Liver (tissue), 9 donors: ENCODE data around the gene CARD14. TPM values are rescaled to one million over a fixed set of nuclear protein-coding genes. Genes with fewer than 3 reads are reported as not detected.

Source experiments
- DNase-seq: peaks from one replicate; pipeline ENCODE4 v3.0.0-alpha.2; 2017; ENCODE audit warnings: low spot score
- H3K27ac ChIP-seq, 2 donors: one replicate each; pipeline ENCODE4 v1.7.0; 2013; ENCODE audit warnings: inconsistent platforms in 2 of 2, low read length in 2 of 2, control low read depth in 1 of 2, low read depth in 1 of 2, mild to moderate bottlenecking in 1 of 2
- H3K27me3 ChIP-seq, 4 donors: one replicate each; pipeline versions ENCODE4 v1.6.1 to v1.7.0; 2013; ENCODE audit warnings: low read length in 3 of 4, inconsistent platforms in 1 of 4, mild to moderate bottlenecking in 1 of 4, moderate library complexity in 1 of 4; ENCODE audit not compliant: control insufficient read depth in 4 of 4, insufficient read depth in 4 of 4
- H3K36me3 ChIP-seq, 4 donors: one replicate each; pipeline versions ENCODE4 v1.6.1 to v1.7.0; 2013; ENCODE audit warnings: low read length in 3 of 4, mild to moderate bottlenecking in 3 of 4, low read depth in 1 of 4, moderate library complexity in 1 of 4; ENCODE audit not compliant: control insufficient read depth in 4 of 4, insufficient read depth in 3 of 4
- H3K4me1 ChIP-seq, 4 donors: one replicate each; pipeline versions ENCODE4 v1.6.1 to v1.7.0; 2013; ENCODE audit warnings: low read length in 3 of 4, mild to moderate bottlenecking in 3 of 4, moderate library complexity in 1 of 4; ENCODE audit not compliant: control insufficient read depth in 4 of 4, insufficient read depth in 4 of 4
- H3K4me3 ChIP-seq, 3 donors: one replicate each; pipeline versions ENCODE4 v1.6.1 to v1.7.0; 2013; ENCODE audit warnings: low read length in 3 of 3, control low read depth in 1 of 3, low read depth in 1 of 3, mild to moderate bottlenecking in 1 of 3
- H3K9ac ChIP-seq, 2 donors: one replicate each; pipeline ENCODE4 v1.7.0; 2013; ENCODE audit warnings: low read length in 2 of 2, mild to moderate bottlenecking in 2 of 2, moderate library complexity in 2 of 2, control low read depth in 1 of 2, low read depth in 1 of 2
- H3K9me3 ChIP-seq, 4 donors: one replicate each; pipeline versions ENCODE4 v1.6.1 to v1.7.0; 2013; ENCODE audit warnings: low read length in 3 of 4; ENCODE audit not compliant: control insufficient read depth in 4 of 4
- ATF3 ChIP-seq: IDR thresholded peaks from 2 replicates; pipeline ENCODE4 v1.6.1; 2016; ENCODE audit warnings: antibody characterized with exemption
- EGR1 ChIP-seq, 2 donors: IDR thresholded peaks; 2 replicates each; pipeline ENCODE4 v1.6.1; 2016 to 2018; ENCODE audit warnings: antibody characterized with exemption in 2 of 2, low read depth in 2 of 2
- FOXA1 ChIP-seq: IDR thresholded peaks from 2 replicates; pipeline ENCODE4 v1.6.1; 2016; ENCODE audit warnings: antibody characterized with exemption
- FOXA2 ChIP-seq: IDR thresholded peaks from 2 replicates; pipeline ENCODE4 v1.6.1; 2016; ENCODE audit warnings: antibody characterized with exemption
- GABPA ChIP-seq, 2 donors: IDR thresholded peaks in 1 of 2; conservative IDR thresholded peaks in 1 of 2; 2 replicates each; pipeline ENCODE4 v1.6.1; 2016; ENCODE audit warnings: antibody characterized with exemption in 2 of 2, mild to moderate bottlenecking in 1 of 2, moderate library complexity in 1 of 2
- HNF4A ChIP-seq, 2 donors: conservative IDR thresholded peaks; 2 replicates each; pipeline ENCODE4 v1.6.1; 2016; ENCODE audit warnings: antibody characterized with exemption in 2 of 2, mild to moderate bottlenecking in 2 of 2
- HNF4G ChIP-seq: IDR thresholded peaks from 2 replicates; pipeline ENCODE4 v1.6.1; 2016; ENCODE audit warnings: antibody characterized with exemption
- JUND ChIP-seq, 2 donors: IDR thresholded peaks; 2 replicates each; pipeline ENCODE4 v1.6.1; 2016; ENCODE audit warnings: antibody characterized with exemption in 2 of 2
- MAX ChIP-seq: IDR thresholded peaks from 2 replicates; pipeline ENCODE4 v1.6.1; 2016; ENCODE audit warnings: antibody characterized with exemption
- NR2F2 ChIP-seq: IDR thresholded peaks from 2 replicates; pipeline ENCODE4 v1.6.1; 2016; ENCODE audit warnings: antibody characterized with exemption
- RAD21 ChIP-seq, 2 donors: IDR thresholded peaks; 2 replicates each; pipeline ENCODE4 v1.6.1; 2016; ENCODE audit warnings: antibody characterized with exemption in 2 of 2, mild to moderate bottlenecking in 2 of 2
- REST ChIP-seq: IDR thresholded peaks from 2 replicates; pipeline ENCODE4 v1.6.1; 2016; ENCODE audit warnings: antibody characterized with exemption, mild to moderate bottlenecking
- RXRA ChIP-seq, 2 donors: IDR thresholded peaks; 2 replicates each; pipeline ENCODE4 v1.6.1; 2017 to 2018; ENCODE audit warnings: antibody characterized with exemption in 2 of 2, mild to moderate bottlenecking in 1 of 2
- SP1 ChIP-seq: IDR thresholded peaks from 2 replicates; pipeline ENCODE4 v1.6.1; 2018; ENCODE audit warnings: antibody characterized with exemption, mild to moderate bottlenecking
- WGBS: extraction: QIAGEN DNeasy Blood & Tissue Kit; methylation state at CpG from one replicate; pipeline ENCODE4 v1.1.7; 2013; 5-methylcytosine and 5-hydroxymethylcytosine counted together
- polyA plus RNA-seq, 2 donors: library from polyadenylated mRNA; stranded (reverse) in 1 of 2; unstranded in 1 of 2; fragments of 200-250 nt in 1 of 2; fragments of >200 nt in 1 of 2; fragmentation: Nextera tagmentation in 1 of 2; extraction: Ambion mirVana in 1 of 2; gene quantifications; one replicate each; pipeline versions ENCODE4 v1.2.1 to v1.2.3, GENCODE V29; 2013 to 2015
- total RNA-seq, 2 donors: library from RNA; depleted of rRNA; stranded (reverse); fragments of >200 nt; gene quantifications; one replicate each; pipeline ENCODE4 v1.2.3, GENCODE V29; 2014
- TF ChIP-seq, protein P1 (sequence below): fragments of 150-350 bp; IDR thresholded peaks from 2 replicates; pipeline ENCODE4 v1.5.1; 2017; ENCODE audit warnings: improper control_type of control experiment, low read depth, low read length; ENCODE audit not compliant: missing input control
- donor health status: healthy.
- donor health status: healthy.
- donor health status: healthy.
- donor health status: healthy.
- donor health status: healthy.

CARD14 gene
- total and polyA plus RNA-seq, 4 donors, result 0.07 to 0.70 (median 0.29) TPM

GRCh38 chr17:80190716-80191115, 20.9 kb downstream of the CARD14 start:
- Histone ChIP-seq H3K9me3 (no peaks in the 10 kb centered on the region), H3K36me3 (no peaks in the 10 kb centered on the region), H3K4me1 (peaks cover 0 to 4% (median 2%) of the 10 kb centered on the region in 4 donors), H3K27ac (no peak overlapping the region), H3K4me3 (no peak overlapping the region), H3K9ac (no peak overlapping the region), H3K27me3 (no peaks in the 10 kb centered on the region)
- 94% methylated on average over 10 of the region's 10 CpGs for WGBS
- no peak for TF ChIP-seq HNF4G
- TF ChIP-seq SP1, result no peak
- TF ChIP-seq ATF3, result no peak
- no peak for TF ChIP-seq RXRA (IDR thresholded peaks at IDR 0.05)
- TF ChIP-seq HNF4A (conservative IDR thresholded peaks at IDR 0.05), result no peak
- TF ChIP-seq RAD21 (IDR thresholded peaks at IDR 0.05), result no peak
- TF ChIP-seq MAX, result no peak
- no peak for TF ChIP-seq GABPA (IDR thresholded peaks at IDR 0.05 in 1 of 2, conservative IDR thresholded peaks at IDR 0.05 in 1 of 2)
- no peak for TF ChIP-seq REST
- TF ChIP-seq NR2F2, result no peak
- TF ChIP-seq FOXA2, result no peak
- TF ChIP-seq FOXA1, result no peak
- no peak for TF ChIP-seq EGR1 (IDR thresholded peaks at IDR 0.05; ENCODE audit: low read depth in 2 of 2)
- TF ChIP-seq, protein P1, sequence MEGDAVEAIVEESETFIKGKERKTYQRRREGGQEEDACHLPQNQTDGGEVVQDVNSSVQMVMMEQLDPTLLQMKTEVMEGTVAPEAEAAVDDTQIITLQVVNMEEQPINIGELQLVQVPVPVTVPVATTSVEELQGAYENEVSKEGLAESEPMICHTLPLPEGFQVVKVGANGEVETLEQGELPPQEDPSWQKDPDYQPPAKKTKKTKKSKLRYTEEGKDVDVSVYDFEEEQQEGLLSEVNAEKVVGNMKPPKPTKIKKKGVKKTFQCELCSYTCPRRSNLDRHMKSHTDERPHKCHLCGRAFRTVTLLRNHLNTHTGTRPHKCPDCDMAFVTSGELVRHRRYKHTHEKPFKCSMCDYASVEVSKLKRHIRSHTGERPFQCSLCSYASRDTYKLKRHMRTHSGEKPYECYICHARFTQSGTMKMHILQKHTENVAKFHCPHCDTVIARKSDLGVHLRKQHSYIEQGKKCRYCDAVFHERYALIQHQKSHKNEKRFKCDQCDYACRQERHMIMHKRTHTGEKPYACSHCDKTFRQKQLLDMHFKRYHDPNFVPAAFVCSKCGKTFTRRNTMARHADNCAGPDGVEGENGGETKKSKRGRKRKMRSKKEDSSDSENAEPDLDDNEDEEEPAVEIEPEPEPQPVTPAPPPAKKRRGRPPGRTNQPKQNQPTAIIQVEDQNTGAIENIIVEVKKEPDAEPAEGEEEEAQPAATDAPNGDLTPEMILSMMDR, result no peak
- no peak for DNase-seq

GRCh38 chr17:80191192-80191591, 21.4 kb downstream of the CARD14 start:
- Histone ChIP-seq H3K4me3 (no peak overlapping the region), H3K9ac (no peak overlapping the region), H3K36me3 (no peaks in the 10 kb centered on the region), H3K27me3 (no peaks in the 10 kb centered on the region), H3K27ac (no peak overlapping the region), H3K4me1 (peaks cover 0 to 7% (median 3%) of the 10 kb centered on the region in 4 donors), H3K9me3 (no peaks in the 10 kb centered on the region)
- DNase-seq, result no peak
- no peak for TF ChIP-seq MAX
- no peak for TF ChIP-seq REST
- no peak for TF ChIP-seq RAD21 (IDR thresholded peaks at IDR 0.05)
- TF ChIP-seq JUND (IDR thresholded peaks at IDR 0.05), result no peak
- 91% methylated on average over 20 of the region's 20 CpGs for WGBS
